ENCODE data around the gene NKAPD1. TPM values are rescaled to one million over a fixed set of nuclear protein-coding genes. Genes with fewer than 3 reads are reported as not detected.
"Not testable (repeated sequence)": the region's sequence is repeated elsewhere in the genome, so short reads cannot be mapped to it uniquely, and the experiment has no call there.

Gene NKAPD1
- total and polyA plus RNA-seq, 2 experiments from 2014 or later = 26.1 to 39.4 TPM

- in situ Hi-C loops (cut with MboI) = no loop called here
- peaks cover 53% of the 10 kb centered on the region for H3K36me3 ChIP-seq (ENCODE audit: low read depth)
- peak overlapping the region; percentile 76 for H3K9ac ChIP-seq
- peaks cover 61% of the 10 kb centered on the region for H3F3A ChIP-seq (ENCODE audit: insufficient read depth)
- peak overlapping the region; percentile 95 for H3K27ac ChIP-seq
- H3K9me2 ChIP-seq (ENCODE audit: insufficient read depth) = no peaks in the 10 kb centered on the region
- no peaks in the 10 kb centered on the region for H3K9me3 ChIP-seq (ENCODE audit: low read depth)
- no peaks in the 10 kb centered on the region for H3K27me3 ChIP-seq (replicated peaks; ENCODE audit: insufficient read depth)
- no peak overlapping the region for H2AFZ ChIP-seq
- no peak overlapping the region for H3K4me3 ChIP-seq
- DNase-seq = peak; percentile 88
- H3K4me2 ChIP-seq (ENCODE audit: unreplicated experiment) = peak overlapping the region; percentile 56
- TF ChIP-seq EZH2 (IDR thresholded peaks at IDR 0.05; ENCODE audit: insufficient read depth, poor library complexity, severe bottlenecking) (no peak), EZH2phosphoT487 (IDR thresholded peaks at IDR 0.05; ENCODE audit: insufficient read depth, low read depth) (no peak)
- H4K20me1 ChIP-seq (ENCODE audit: insufficient read depth) = no peaks in the 10 kb centered on the region
- H3K79me2 ChIP-seq (ENCODE audit: insufficient read depth) = peaks cover 65% of the 10 kb centered on the region
- H3K4me1 ChIP-seq (ENCODE audit: insufficient read depth) = peaks cover 26% of the 10 kb centered on the region
- 48 to 52% methylated on average over 4 of the region's 4 CpGs for WGBS, 2 experiments (ENCODE audit: low coverage in 1 of 2, low lambda C conversion rate in 2 of 2, missing lambda C conversion rate in 2 of 2)
Measured at GRCh38 chr11:112082729-112083128, 8.6 kb downstream of the NKAPD1 start.

DNA sequence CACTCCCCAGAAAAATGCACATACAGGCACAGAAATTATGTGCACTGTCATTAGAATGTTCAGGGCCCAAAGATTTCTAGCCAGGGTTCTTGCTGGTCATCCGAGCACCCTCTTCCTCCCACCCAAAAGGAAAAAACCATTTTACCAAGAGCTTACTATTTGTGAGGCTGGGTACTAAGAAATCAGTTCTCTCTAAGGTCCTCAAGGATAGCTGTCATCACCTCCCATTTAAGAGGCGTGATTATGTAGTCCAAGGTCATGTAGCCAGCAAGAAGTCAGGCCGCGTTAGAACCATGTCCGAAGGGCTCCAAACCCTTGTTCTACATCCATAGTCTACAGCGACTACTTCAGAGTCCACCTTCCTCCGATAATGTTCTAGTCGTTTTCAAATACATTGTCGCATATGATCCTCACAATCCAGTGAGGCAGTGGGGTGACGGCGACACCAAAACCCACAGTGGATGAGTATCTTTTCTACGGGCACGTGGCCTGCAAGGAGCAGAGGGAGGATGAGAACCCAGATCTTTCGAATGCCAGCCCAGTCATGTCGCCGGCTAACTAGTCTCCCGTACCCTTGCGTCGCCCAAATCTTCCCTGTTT is 11.8 kb downstream of the NKAPD1 start:
- H3K27ac ChIP-seq = peak overlapping the region; percentile 45
- H3K4me1 ChIP-seq (ENCODE audit: insufficient read depth) = peaks cover 28% of the 10 kb centered on the region
- H3K4me3 ChIP-seq = peak overlapping the region; percentile 88
- in situ Hi-C loops (cut with MboI) = no loop called here
- peaks cover 62% of the 10 kb centered on the region for H3K36me3 ChIP-seq (ENCODE audit: low read depth)
- peak overlapping the region; percentile 95 for H3K4me2 ChIP-seq (ENCODE audit: unreplicated experiment)
- H3K9me2 ChIP-seq (ENCODE audit: insufficient read depth) = no peaks in the 10 kb centered on the region
- DNase-seq = peak; percentile 69
- peaks cover 75% of the 10 kb centered on the region for H3K79me2 ChIP-seq (ENCODE audit: insufficient read depth)
- H3K9me3 ChIP-seq (ENCODE audit: low read depth) = no peaks in the 10 kb centered on the region
- no peaks in the 10 kb centered on the region for H4K20me1 ChIP-seq (ENCODE audit: insufficient read depth)
- TF ChIP-seq EZH2phosphoT487 (IDR thresholded peaks at IDR 0.05; ENCODE audit: insufficient read depth, low read depth) (no peak), EZH2 (IDR thresholded peaks at IDR 0.05; ENCODE audit: insufficient read depth, poor library complexity, severe bottlenecking) (no peak)
- H3F3A ChIP-seq (ENCODE audit: insufficient read depth) = peaks cover 45% of the 10 kb centered on the region
- peak overlapping the region; percentile 86 for H3K9ac ChIP-seq
- WGBS, 2 experiments (ENCODE audit: low coverage in 1 of 2, low lambda C conversion rate in 2 of 2, missing lambda C conversion rate in 2 of 2) = 0 to 2% methylated on average over 19 of the region's 19 CpGs
- no peaks in the 10 kb centered on the region for H3K27me3 ChIP-seq (replicated peaks; ENCODE audit: insufficient read depth)
- peak overlapping the region; percentile 95 for H2AFZ ChIP-seq

- no peak for TF ChIP-seq EZH2phosphoT487 (IDR thresholded peaks at IDR 0.05; ENCODE audit: insufficient read depth, low read depth)
- no peak for TF ChIP-seq EZH2 (IDR thresholded peaks at IDR 0.05; ENCODE audit: insufficient read depth, poor library complexity, severe bottlenecking)
- H3K4me1 ChIP-seq (ENCODE audit: insufficient read depth) = peaks cover 28% of the 10 kb centered on the region
- H3F3A ChIP-seq (ENCODE audit: insufficient read depth) = peaks cover 38% of the 10 kb centered on the region
- in situ Hi-C loops (cut with MboI) = no loop called here
- peak within 1 kb of the TSS; percentile 95 for H2AFZ ChIP-seq
- 0 to 1% methylated on average over 45 of the region's 45 CpGs for WGBS, 2 experiments (ENCODE audit: low coverage in 1 of 2, low lambda C conversion rate in 2 of 2, missing lambda C conversion rate in 2 of 2)
- H4K20me1 ChIP-seq (ENCODE audit: insufficient read depth) = no peaks in the 10 kb centered on the region
- H3K79me2 ChIP-seq (ENCODE audit: insufficient read depth) = peaks cover 75% of the 10 kb centered on the region
- H3K4me3 ChIP-seq = peak within 1 kb of the TSS; percentile 88
- no peaks in the 10 kb centered on the region for H3K9me3 ChIP-seq (ENCODE audit: low read depth)
- H3K27ac ChIP-seq = peak within 1 kb of the TSS; percentile 45
- H3K36me3 ChIP-seq (ENCODE audit: low read depth) = peaks cover 67% of the 10 kb centered on the region
- H3K27me3 ChIP-seq (replicated peaks; ENCODE audit: insufficient read depth) = no peaks in the 10 kb centered on the region
- peak within 1 kb of the TSS; percentile 86 for H3K9ac ChIP-seq
- H3K4me2 ChIP-seq (ENCODE audit: unreplicated experiment) = peak within 1 kb of the TSS; percentile 95
- DNase-seq = peak; percentile 99
- H3K9me2 ChIP-seq (ENCODE audit: insufficient read depth) = no peaks in the 10 kb centered on the region
Measured at GRCh38 chr11:112086422-112087191, 12.5 kb downstream of the NKAPD1 start, which contains the start of the genes SDHD and TIMM8B. TSS of gene SDHD (plus strand) at chr11:112086873. CDS start at chr11:112086908, 35 bp downstream. TSS of gene TIMM8B (minus strand) at chr11:112086756. CDS start at chr11:112086723, 33 bp downstream.

DNA sequence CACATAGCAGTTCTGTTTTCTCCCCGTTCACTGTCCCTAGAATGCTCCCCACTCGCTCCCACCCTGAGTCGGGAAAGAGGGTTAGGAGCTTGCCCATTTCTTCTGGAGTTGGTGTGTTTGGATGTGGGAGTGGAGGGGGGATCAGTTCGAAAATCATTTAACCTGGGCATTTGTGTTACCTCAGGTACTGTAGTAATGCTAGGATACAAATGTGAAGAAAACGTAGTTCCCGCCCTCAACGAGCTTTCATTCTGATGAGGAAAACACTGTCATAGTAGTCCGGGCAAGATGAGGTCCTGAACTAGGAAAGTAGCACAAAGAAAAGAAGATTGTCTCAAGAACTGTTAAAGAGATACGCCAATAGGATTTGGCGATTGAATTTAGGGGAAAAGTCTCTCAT is 13.1 kb downstream of the NKAPD1 start:
- in situ Hi-C loops (cut with MboI) = no loop called here
- peaks cover 75% of the 10 kb centered on the region for H3K79me2 ChIP-seq (ENCODE audit: insufficient read depth)
- peaks cover 32% of the 10 kb centered on the region for H3F3A ChIP-seq (ENCODE audit: insufficient read depth)
- DNase-seq = peak; percentile 42
- peak overlapping the region; percentile 88 for H3K4me3 ChIP-seq
- no peaks in the 10 kb centered on the region for H3K9me3 ChIP-seq (ENCODE audit: low read depth)
- peak overlapping the region; percentile 22; the same call in 1 of the 2 replicates for H3K27ac ChIP-seq
- no peaks in the 10 kb centered on the region for H3K9me2 ChIP-seq (ENCODE audit: insufficient read depth)
- TF ChIP-seq EZH2phosphoT487 (IDR thresholded peaks at IDR 0.05; ENCODE audit: insufficient read depth, low read depth) (no peak), EZH2 (IDR thresholded peaks at IDR 0.05; ENCODE audit: insufficient read depth, poor library complexity, severe bottlenecking) (no peak)
- 14 to 17% methylated on average over 10 of the region's 10 CpGs for WGBS, 2 experiments (ENCODE audit: low coverage in 1 of 2, low lambda C conversion rate in 2 of 2, missing lambda C conversion rate in 2 of 2)
- peak overlapping the region; percentile 86 for H3K9ac ChIP-seq
- peak overlapping the region; percentile 89 for H3K4me2 ChIP-seq (ENCODE audit: unreplicated experiment)
- H2AFZ ChIP-seq = peak overlapping the region; percentile 95
- H4K20me1 ChIP-seq (ENCODE audit: insufficient read depth) = no peaks in the 10 kb centered on the region
- peaks cover 64% of the 10 kb centered on the region for H3K36me3 ChIP-seq (ENCODE audit: low read depth)
- peaks cover 23% of the 10 kb centered on the region for H3K4me1 ChIP-seq (ENCODE audit: insufficient read depth)
- no peaks in the 10 kb centered on the region for H3K27me3 ChIP-seq (replicated peaks; ENCODE audit: insufficient read depth)

- H3K9ac ChIP-seq; DNase-seq; H3K9me3 ChIP-seq (ENCODE audit: low read depth); H4K20me1 ChIP-seq (ENCODE audit: insufficient read depth); H3K27me3 ChIP-seq (replicated peaks; ENCODE audit: insufficient read depth); in situ Hi-C loops (cut with MboI); H3K79me2 ChIP-seq (ENCODE audit: insufficient read depth); H3F3A ChIP-seq (ENCODE audit: insufficient read depth); H3K9me2 ChIP-seq (ENCODE audit: insufficient read depth); H2AFZ ChIP-seq; H3K4me2 ChIP-seq (ENCODE audit: unreplicated experiment); H3K4me3 ChIP-seq; H3K27ac ChIP-seq; H3K4me1 ChIP-seq (ENCODE audit: insufficient read depth): not testable (repeated sequence)
- 99 to 100% methylated on average over 2 of the region's 2 CpGs for WGBS, 2 experiments (ENCODE audit: low coverage in 1 of 2, low lambda C conversion rate in 2 of 2, missing lambda C conversion rate in 2 of 2)
- H3K36me3 ChIP-seq (ENCODE audit: low read depth) = peaks cover 37% of the 10 kb centered on the region; the same call in 1 of the 2 replicates
Measured at GRCh38 chr11:112095302-112095701, 21.2 kb downstream of the NKAPD1 start.
